Cardiac septum (tissue), 1 donor: ENCODE results near the gene CAMK1G. TPM values are rescaled to one million over a fixed set of nuclear protein-coding genes. Genes with fewer than 3 reads are reported as not detected.

Source experiments
- DNase-seq: peaks from one replicate; pipeline ENCODE4 v3.0.0-alpha.2; 2020; ENCODE audit warnings: low spot score
- intact Hi-C: fragments of 100-400 bp; cut with DNase I; formaldehyde crosslinking; loops from one replicate; pipeline ENCODE4 v1.14.0; 2022
- total RNA-seq: library from RNA; stranded (reverse); fragmentation: NEBNext Ultra II Directional; extraction: Animal tissue kit (Norgen Biotek cat#: 25700); gene quantifications from one replicate; pipeline ENCODE4 v1.2.1, GENCODE V29; 2021
- donor health status: DM: no; HTN: no; CAD: no.

Gene CAMK1G
- total RNA-seq, 1 donor from 2014 or later, result not detected

DNA sequence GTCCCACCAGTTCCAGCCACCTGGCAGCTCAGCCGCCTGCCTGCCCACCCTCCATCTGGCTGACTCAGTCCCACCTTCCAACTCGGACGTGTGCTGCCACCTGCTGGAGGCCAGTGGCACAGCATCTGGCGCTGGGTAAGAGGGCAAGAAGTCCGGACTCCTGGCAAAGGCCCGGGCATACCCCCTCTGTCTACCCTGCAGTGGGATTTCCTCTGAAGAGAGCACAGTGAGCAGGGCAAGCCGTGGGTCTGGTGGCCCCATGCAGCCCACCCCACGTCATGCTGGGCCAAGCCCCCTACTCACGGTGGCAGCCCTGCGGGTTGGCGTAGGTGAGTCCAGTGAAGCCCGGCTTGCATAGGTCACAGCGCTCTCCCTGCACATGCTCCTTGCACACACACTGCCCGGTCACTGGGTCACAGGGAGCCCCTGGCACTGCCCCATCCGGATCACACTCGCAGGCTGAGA is 44.2 kb downstream of the CAMK1G start:
- intact Hi-C loops, result loop anchor here (1.0 to 5.0 kb wide), 4 partner anchors 25 to 120 kb away; no protein-coding TSS in a partner anchor
- peak; percentile 91 for DNase-seq

DNA sequence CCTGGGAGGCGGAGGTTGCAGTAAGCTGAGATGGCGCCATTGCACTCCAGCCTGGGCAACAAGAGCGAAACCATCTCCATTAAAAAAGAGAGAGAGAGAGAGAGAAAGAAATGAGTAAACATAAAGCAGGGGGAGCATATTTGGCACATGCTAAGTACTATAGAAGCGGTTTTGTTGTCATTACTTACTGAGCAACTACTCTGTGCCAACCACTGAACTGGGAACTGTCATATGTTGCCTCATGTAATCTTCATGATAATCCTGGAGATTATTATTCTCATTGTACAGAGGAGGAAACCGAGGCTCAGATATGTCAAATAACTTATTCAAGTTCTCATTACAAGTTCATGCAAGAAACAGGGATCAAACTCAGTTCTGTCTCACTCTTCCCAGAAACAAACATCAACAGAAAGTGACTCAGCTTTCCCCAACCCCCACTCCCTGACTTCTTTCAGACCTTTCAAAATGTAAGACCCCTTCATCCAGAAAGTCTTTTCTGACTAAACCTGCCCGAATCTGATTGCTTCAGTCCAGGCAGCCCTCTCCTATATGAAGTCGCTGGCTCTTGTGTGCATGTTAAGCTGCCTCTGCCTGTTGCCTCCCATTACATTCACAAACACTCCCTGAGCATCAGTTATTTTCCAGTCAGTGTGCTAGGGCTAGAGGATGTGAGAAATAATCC is 45.2 kb downstream of the CAMK1G start:
- DNase-seq, result no peak
- intact Hi-C loops, result loop anchor here (5.0 kb wide), 1 partner anchor 119 kb away; no protein-coding TSS in a partner anchor

DNA sequence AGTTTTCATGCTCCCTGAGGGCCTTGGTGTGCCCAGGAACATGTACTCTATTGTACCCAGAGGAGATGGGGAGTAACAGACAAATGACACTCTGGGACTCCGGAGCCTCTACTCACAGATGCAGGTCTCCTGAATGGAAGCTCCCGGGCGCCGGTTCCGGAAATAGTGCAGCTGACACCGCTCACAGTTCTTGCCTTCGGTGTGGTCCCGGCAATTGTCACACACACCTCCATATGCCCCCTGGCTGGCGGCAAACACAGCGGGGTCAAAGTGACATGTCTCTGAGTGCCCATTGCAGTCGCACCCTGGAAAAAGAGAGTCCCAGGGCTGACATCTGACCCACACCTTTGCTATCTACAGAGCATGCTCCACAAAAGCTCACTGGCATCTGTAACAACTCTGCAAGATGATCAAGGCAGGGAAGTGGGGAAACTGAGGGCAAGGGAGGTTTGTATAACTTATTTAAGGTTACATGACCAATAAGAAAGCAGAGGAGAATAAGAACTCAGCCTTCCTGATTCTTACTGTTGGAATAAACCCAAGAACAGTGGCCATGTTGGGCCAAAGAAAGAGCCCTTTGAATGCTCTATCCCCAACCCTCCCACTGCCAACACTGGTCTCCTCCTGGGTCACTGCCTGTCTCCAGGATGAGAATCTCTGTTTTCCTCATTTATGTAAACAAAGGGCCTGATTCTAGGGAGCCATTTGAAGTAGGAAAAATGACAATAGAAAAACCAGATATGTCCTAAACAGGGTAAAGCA is 46.3 kb downstream of the CAMK1G start:
- no peak for DNase-seq
- intact Hi-C loops, result loop anchor here (5.0 kb wide), 1 partner anchor 117 kb away; no protein-coding TSS in a partner anchor

DNA sequence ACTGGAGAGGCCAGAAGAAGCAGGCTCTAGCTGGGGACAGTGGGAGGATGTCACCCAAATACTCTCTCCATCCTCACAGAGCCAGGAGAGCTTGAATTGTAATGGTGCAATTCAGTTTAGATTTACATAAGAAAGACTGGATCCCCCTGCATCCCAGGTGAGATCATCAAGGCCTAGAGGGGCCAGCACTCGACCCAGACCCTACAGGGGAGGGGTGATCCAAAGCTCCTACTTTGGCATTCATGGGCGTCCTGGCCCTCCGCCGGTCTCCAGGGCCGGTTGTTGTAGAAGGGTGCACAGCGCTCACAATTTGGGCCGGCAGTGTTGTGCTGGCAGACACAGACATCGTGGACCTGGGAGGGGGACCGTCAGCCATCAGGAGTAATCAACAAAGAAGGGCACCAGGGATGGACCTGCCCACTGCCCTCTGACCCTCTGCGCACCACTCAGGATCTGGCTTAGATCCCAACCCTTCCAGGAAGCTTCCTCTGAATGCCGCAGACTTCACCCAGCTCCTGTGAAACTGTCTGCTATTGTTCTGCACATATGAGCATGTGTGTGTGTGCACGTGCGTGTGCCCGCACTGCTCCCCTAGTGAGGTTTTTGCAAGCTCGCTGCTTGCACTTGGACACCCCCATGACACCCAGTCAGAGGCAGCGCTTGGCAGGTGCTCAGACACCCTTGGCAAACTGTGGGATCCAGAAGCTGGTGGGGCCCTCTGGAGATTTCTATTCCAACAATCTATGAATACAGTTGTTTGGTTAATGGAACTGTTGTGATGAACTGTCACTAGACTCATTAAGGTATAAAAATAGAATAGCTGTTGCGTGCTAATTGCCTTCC is 47.1 kb downstream of the CAMK1G start:
- intact Hi-C loops, result no loop called here

DNA sequence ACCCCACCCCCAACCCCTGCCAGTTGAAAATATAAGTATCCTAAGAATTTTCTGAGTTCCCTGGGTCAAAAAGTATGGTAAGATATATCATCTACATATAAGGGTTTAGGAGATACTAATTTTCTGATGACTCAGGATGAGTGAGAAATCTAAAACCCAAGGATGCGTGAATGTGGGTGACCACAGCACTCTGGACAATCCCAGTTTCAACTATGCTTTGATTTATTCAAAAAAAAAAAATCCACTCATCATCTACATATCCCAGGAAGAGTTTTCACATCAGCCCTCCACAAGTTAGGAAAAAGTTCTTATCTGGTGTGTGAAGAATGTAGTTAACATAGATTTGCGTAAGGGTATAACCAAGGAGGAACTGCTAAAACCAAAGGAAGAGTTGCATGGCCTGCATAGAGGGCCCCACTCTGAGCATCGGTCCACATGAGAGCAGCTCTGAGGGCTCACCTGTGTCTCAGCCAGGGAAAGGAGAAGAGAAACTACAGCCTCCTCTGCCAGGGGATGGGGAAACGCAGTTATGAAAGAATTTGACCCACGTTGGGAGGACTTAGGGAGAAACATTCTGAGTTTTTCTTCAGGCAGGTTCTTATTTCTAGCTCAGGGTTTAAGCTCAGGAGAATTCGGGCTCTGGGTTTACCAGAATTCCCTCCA is 50.0 kb downstream of the CAMK1G start:
- DNase-seq, result no peak
- intact Hi-C loops, result no loop called here

More for the DNA sequence above, 47.1 kb downstream of the CAMK1G start:
- DNase-seq, result no peak

DNA sequence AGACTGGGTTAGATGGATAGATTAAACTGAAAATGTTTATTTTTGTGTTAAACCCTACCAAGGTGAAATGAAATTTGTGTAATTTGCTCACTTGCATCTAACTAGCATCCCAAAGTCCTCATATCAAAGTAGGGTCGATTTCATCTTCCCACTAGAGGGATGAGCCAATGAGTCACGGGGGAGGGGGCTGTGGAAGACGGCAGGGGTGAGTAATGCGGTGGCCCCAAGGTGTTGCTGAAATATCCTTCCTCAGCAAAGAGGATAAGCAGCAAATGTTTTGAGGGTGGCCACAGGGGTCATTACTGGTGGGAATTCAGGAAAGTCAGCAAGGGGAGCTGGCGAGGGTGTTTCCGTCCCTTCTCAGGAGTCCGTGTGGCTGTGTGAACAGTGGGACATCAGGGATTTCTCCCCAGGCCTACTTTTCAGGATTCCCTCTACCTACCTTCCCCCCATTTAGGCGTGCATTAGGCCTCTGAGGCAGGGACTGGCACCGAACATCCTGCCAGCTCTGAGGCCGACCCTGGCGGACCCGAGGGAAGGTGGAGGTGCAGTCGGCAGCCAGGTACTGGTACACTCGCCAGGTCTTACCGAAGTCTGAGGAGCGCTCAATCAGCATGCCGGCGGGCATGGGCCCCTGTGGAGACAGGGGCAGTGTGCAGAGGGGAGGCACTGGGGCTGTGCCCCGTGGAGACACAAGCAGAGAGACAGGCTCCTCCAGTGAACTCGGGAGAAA is 50.7 kb downstream of the CAMK1G start:
- intact Hi-C loops, result no loop called here
- DNase-seq, result no peak

DNA sequence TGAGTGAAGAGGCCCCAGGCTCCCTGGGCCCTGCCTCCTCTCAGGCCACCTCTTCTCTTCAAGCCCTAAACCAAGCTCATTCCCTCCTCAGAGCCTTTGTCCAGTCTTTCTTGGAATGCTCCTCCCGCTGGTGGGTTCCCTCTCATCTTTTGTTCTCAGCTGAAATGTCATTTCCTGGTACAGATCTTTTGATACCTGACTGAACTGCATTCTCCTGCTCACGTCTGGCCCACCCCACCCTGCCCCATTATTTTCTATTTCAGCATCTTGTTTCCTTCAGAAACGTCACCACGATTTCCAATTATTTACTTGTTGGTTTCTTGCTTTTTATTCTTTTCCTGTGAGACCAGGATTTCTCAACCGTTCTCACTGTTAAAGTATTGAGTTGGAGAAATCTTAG is 52.3 kb downstream of the CAMK1G start:
- DNase-seq, result no peak
- intact Hi-C loops, result no loop called here

DNA sequence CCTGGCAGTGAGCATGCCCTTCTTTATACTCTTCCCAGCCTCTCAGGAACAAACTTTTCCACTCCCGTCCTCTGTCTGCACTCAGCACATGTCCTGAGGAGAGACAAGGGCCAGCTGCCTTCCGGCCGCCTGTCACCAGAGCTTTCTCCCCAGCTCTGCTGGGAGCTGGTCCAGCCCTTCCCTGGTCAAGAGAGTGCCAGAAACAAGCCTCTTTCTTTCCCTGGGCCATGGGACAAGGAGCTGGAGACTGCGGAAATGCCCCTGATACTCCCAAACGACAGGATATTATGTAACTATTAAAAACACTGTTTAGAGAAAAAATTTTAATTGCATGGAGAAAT is 58.3 kb downstream of the CAMK1G start:
- intact Hi-C loops, result loop anchor here (2.0 kb wide), 2 partner anchors 17 to 101 kb away; no protein-coding TSS in a partner anchor
- peak; percentile 93 for DNase-seq

DNA sequence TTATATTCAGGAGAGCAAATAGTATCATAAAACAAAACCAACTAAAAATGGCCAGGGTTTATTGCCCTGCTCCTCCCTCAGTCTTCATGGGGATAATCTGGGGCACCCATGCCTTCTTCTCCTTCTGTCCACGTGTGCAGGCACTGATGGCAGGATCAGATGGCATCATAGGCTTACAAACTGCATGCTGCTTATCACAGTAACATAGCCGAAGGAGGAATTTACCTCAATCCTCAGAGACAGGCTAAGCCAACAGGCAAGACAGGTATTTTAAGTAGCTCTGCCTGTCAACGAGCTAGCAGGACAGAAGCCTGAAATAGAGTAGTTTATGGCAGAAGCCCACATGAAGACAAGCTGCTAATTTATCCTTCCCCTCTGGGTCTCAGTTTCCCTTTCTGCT is 59.3 kb downstream of the CAMK1G start:
- intact Hi-C loops, result loop anchor here (1.0 to 2.0 kb wide), 3 partner anchors 18 to 100 kb away; partner anchors contain the start of gene G0S2
- no peak for DNase-seq

DNA sequence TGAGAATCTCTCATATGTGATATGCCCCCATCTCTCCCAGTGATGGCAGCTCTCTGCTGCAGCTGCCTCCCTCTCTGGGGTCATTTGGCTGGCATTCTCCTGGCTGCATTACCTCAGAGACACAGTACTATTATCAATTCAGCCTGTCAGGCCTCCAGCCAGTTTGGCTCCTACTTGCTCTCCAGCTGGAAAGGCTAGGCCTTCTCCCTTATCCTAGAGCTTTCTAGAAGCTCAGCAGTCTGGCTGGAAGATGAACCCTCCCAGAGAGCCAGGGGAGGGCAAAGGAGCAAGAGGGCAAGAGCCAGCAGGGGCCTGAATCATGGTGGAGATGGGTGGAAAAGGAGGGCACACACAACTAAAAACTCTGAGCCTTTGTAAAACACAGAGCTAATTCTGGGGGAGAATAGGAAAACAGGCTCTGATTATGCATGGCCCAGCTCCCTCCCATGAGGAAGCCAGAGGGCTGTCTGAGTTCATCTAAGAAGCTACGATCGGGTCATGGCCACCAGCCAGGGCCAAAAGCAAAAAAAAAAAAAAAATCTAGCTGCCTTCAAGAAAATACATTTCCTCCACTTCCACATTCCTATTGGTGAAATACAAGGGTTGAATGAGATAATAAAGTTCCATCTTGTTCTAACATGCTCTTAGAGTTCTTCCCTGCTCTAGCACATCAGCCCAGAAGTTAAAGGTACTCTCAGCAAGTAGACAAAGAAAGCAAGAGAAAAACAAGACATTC is 59.9 kb downstream of the CAMK1G start:
- intact Hi-C loops, result loop anchor here (1.0 to 2.0 kb wide), 3 partner anchors 19 to 99 kb away; partner anchors contain the start of gene G0S2

DNA sequence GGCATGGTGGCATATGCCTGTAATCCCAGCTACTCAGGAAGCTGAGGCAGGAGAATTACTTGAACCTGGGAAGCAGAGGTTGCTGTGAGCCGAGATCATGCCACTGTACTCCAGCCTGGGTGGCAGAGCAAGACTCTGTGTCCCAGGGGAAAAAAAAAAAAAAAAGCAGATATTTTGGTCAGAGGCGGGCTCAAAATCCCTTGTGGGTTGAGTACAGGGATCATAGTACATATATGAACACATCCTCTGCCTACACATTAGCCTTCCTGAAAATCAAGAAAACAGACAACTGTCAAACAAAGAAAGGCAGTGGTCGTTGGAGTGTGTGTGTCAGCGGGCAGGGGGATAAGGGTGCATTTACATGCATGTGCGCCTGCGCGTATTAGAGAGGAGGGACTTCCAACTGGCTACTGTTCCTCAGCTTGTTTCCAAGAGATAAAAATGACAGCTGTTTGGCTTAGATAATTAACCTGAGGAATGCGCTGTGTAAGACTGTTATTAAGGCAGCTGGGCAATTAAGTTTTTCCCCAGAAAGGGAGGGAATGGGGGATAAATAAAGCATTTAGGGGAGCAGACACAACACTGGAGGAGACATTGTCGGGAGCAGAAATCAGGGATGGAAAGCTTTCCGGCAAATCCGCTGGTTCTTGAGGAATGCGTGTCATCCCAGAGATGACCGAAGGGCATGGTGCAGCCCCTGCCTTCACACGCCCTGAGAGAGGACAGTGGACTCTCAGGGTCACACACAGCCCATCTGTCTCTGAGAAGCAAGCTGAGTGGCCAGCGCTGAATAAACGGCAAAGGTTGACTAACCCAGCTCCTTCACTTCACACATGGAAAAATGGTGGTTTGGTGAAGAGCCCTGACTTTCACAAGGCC is 62.3 kb downstream of the CAMK1G start:
- no peak for DNase-seq
- intact Hi-C loops, result no loop called here

More for the DNA sequence above, 59.9 kb downstream of the CAMK1G start:
- DNase-seq, result peak; percentile 88

DNA sequence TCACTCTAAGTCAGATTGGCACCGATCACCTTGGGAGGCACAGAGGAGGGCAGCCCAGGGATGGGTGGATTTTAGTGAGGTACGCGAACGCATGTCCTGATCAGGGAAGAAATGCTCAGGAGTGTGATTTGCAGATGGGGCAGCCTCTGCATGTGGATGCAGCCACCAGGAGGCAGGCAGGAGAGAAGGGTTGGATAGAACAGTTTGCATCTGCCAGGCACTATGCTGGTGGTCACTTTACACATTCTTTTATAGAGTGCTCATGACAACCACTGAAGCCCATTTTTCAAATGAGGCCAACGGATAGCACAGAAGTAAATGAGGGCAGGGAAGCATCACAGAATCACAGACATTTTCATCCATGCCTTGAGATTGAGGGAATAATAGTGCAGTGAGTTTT is 63.0 kb downstream of the CAMK1G start:
- no peak for DNase-seq
- intact Hi-C loops, result no loop called here

DNA sequence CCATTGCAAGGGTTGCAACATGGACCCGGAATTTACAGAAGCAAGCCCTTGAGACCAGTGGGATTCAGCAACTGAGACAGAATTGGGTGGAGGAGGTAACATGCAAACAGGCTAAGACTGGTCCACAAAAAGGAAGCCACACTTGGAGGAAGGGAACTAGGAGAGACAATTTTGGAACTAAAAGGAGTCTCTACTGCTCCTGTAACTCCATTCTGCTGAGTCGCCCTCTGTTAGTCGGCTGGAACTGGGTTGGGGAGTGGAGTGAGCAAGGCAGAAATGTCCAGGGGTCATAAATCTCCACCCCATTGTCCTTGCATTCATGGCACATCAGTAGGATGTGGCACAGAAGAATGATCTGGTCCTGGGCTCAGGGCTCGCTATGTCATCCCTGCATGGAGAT is 63.6 kb downstream of the CAMK1G start:
- intact Hi-C loops, result no loop called here
- DNase-seq, result no peak

DNA sequence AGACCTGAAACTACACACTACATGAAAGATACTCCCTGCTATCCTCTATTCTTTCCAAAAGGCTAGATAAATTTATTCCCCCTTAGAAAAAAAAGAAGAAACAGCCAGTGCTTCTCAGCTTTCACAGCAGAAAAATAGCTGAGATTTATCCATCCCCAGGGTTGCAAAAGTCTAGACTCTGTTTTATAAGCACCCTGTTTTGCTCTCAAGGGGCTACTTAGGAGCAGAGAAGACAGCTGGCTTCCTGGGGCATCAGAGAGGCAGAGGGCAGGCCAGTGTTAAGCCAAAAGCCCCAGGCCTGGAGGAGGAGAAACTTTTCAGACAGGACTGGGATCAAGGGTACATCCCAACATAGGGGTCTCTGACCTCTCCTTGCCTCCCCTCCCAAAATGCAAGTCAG is 64.8 kb downstream of the CAMK1G start:
- DNase-seq, result no peak
- intact Hi-C loops, result no loop called here

DNA sequence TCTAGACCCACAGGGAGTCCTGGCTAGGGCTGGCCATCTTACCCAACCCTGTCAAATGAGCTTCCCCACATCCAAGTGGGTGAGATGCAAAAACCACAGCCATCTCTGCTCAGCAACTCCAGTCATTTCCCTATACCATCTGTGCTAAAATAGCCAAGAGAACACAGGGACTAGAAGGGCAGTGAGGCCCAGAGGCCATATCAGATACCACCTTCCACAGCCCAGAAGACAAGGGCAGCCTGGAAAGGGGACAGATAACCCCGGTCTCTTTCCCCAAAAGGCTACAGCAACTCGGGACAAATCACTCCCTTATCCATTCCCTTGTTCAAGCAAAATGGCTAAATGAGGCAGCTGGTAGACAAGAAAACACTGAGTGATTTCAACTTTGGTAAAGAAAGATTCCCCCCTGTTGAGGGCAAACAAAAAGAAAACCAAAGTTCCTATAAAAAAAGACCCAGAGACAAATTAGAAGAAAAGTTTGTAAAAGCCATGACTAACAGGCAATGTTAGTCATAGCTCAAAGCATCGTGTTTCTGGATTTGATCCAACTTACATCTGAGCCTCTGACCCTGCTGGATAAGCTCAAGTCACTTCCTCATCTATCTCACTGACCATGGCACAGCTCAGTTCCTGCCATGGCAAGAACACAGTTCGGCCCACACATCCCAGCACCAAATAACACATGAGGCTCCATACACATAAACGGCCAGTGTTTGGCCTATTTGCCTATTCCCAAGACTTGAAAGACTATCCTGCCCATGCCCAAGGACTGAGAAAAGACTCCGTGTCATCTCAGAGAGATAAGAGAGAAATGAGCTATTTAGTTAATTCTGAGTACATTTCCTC is 65.6 kb downstream of the CAMK1G start:
- intact Hi-C loops, result no loop called here
- no peak for DNase-seq

DNA sequence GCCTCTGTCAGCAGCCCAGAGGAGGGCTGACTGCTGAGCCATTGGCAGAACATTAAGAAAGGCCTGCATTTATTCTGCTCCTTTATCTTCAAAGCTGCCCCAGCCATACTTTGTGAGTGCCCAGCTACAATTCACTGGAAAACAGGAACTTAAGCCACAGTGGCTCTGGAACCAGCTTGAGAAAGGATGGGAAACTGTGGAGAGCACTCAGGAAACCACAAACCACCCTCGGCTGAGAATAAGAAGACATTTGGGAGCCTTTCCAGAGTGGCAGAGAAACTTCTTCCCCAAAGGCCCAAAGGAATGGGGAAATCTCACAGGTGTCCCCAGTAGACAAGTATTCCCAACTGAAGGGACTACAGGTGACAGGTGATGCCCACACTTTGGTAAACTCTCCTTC is 66.9 kb downstream of the CAMK1G start:
- DNase-seq, result no peak
- intact Hi-C loops, result no loop called here
